ENCODE measurements around the gene NACA2.
"Not testable (repeated sequence)": the region's sequence is repeated elsewhere in the genome, so short reads cannot be mapped to it uniquely, and the experiment has no call there.

NACA2 gene

DNA sequence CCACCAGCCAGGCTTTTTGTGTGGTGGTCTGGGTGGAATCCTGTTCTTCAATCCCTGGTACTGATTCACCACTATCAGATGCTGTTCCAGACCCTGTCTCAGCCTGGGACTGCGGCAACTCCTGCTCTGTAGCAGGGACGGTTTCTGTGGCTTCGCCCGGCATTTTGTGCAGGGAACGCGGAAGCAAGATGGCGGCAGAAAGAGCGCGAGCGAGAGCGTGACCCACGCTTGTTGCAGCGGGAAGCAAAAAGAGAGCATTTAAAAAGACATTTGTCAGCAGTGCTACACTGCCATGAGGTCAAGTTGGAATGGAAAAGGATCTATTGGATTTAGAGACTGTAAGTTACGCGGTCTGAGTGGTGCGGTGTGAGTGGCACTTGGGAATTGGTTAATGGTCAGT is at the start of gene NACA2:
NACA2 (minus strand) TSS at position 202 of the 400 bp plus-strand sequence; CDS start at position 163, 39 bp downstream.
- DNase-seq (ENCODE audit: low read depth), result no peak

- no peak for DNase-seq (ENCODE audit: low read depth)
These were observed 48.8 kb upstream of the NACA2 start for GRCh38 chr17:61639818-61640217.

DNA sequence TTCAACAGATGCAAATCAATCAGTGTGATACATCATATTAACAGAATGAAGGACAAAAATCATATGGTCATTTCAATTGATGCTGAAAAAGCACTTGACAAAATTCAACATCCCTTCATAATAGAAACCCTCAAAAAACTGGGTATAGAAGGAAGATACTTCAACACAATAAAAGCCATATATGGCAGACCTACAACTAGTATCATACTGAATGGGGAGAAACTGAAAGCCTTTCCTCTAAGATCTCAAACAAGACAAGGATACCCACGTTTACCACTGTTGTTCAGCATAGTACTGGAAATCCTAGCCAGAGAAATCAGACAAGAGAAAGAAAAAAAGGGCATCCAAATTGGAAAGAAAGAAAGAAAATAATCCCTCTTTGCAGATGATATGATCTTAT is 47.1 kb upstream of the NACA2 start:
- DNase-seq (ENCODE audit: low read depth), result no peak

- DNase-seq (ENCODE audit: low read depth), result peak; percentile 51
These were observed 45.0 kb upstream of the NACA2 start for GRCh38 chr17:61635913-61636432.

DNA sequence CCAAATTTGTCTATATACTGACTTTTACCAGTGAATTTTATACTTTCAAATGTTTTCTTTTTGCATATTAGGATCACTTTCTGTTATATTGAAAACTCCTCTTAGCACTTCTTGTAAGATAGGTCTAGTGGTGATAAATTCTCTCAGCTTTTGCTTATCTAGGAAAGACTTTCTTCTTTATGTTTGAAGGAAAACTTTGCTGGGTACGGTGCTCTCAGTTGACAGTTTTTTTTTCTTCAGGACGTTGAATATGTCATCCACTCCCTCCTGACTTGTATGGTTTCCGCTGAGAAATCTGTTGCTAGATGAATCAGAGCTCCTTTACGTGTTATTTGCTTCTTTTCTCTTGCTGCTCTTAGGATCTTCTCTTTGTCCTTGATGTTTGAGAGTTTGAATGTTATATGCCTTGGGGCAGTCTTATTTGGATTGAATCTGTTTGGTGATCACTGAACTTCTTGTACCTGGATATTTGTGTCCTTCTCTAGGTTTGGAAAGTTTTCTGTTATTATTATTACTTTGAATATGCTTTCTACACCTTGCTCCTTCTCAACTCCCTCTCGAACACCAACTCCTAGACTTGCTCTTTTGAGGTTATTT is 44.0 kb upstream of the NACA2 start:
- no peak for DNase-seq (ENCODE audit: low read depth)

DNA sequence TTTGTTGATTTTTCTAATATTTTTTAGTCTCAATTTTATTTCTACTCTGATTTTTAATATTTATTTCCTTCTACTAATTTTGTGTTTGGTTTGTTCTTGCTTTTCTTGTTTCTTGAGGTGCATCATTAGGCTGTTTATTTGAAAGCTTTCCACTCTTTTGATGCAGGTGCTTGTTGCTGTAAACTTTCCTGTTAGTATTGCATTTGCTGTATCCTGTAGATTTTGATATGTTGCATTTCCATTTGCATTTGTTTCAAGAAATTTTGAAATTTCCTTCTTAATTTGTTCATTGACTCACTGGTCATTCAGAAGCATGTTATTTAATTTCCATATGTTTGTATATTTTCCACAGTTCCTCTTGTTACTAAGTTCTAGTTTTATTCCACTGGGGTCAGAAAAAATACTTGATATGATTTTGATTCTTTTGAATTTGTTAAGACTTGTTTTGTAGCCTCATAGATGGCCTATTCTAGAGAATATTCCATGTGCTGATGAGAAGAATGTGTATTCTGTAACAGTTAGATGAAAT is 43.1 kb upstream of the NACA2 start:
- no peak for DNase-seq (ENCODE audit: low read depth)

DNA sequence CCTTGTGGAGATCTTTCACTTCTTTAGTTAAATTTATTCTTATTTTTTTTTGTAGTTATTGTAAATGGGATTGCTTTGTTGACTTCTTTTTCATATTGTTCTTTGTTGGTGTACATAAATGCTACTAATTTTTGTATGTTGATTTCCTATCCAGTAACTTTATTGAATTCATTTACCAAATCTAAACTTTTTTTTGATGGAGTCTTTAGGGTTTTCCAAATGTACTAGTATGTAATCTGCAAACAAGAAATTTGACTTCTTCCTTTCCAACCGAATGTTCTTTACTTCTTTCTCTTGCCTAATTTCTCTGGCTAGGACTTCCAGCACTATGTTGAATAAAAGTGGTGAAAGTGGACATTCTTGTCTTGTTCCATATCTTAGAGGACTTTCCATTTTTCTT is 41.8 kb upstream of the NACA2 start:
- DNase-seq (ENCODE audit: low read depth), result no peak

DNA sequence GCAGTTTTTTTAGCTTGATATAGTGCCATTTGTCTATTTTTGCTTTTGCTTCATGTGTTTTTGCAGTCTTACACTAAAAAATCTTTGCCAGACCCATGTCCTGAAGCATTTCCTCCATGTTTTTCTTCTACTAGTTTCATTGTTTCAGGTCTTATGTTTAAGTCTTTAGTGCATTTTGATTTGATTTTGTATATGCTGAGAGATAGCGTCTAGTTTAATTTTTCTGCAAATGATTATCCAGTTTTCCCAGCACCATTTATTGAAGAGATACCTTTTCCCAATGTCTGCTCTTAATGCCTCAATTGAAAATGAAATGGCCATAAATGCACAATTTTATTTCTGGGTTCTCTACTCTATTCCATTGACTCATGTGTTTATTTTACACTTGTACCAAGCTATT is 40.8 kb upstream of the NACA2 start:
- DNase-seq (ENCODE audit: low read depth), result no peak

DNA sequence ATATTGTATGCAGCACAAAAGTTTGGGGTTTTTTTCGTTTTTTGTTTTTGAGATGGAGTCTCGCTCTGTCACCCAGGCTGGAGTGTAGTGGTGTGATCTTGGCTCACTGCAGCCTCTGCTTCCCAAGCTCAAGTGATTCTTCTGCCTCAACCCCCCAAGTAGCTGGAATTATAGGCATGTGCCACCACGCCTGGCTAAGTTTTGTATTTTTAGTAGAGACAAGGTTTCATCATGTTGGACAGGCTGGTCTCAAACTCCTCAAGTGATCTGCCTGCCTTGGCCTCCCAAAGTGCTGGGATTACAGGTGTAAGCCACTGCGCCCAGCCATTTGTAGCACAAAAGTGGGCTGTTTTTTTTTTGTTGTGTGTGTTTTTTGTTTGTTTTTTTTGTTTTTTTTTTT is 37.1 kb upstream of the NACA2 start:
- not testable (repeated sequence) for DNase-seq (ENCODE audit: low read depth)

- no peak for DNase-seq (ENCODE audit: low read depth)
These were observed 36.6 kb upstream of the NACA2 start for GRCh38 chr17:61627658-61628057.

DNA sequence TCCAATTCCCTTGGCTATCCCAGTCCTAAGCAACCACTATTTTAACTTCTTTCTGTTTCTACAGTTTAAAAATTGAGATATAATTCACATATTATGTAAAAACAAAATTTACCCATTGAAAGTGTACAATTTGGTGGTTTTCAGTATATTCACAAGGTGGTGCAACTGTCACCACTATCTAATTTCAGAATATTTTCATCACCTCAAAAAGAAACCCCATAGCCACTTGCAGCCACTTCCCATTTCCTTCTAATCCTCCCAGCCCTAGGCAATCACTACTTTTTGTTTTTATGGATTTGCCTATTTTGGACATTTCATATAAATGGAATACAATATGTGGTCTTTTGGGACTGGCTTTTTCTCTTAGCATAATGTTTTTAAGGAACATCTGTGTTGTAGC is 36.1 kb upstream of the NACA2 start:
- no peak for DNase-seq (ENCODE audit: low read depth)

- no peak for DNase-seq (ENCODE audit: low read depth)
These were observed 34.5 kb upstream of the NACA2 start for GRCh38 chr17:61625564-61625963.

- DNase-seq (ENCODE audit: low read depth), result no peak
These were observed 33.9 kb upstream of the NACA2 start for GRCh38 chr17:61624951-61625350.

- no peak for DNase-seq (ENCODE audit: low read depth)
These were observed 30.3 kb upstream of the NACA2 start for GRCh38 chr17:61621317-61621716.

DNA sequence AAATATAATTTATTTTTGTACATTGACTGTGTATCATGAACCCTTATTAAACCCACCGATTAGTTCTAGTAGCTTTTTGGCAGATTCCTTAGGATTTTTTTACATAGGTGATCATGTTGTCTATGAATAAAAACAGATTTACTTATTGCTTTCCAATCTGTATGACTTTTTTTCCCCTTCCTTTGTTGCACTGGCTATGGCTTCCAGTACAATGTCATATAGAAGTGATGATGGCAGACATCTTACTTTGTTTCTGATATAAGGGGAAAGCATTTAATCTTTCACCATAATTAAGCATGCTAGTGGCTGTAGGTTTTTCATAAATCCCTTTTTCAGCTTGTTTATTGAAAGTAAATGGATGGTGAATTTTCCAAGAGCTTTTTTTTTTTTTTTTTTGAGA is 28.9 kb upstream of the NACA2 start:
- DNase-seq (ENCODE audit: low read depth), result no peak

DNA sequence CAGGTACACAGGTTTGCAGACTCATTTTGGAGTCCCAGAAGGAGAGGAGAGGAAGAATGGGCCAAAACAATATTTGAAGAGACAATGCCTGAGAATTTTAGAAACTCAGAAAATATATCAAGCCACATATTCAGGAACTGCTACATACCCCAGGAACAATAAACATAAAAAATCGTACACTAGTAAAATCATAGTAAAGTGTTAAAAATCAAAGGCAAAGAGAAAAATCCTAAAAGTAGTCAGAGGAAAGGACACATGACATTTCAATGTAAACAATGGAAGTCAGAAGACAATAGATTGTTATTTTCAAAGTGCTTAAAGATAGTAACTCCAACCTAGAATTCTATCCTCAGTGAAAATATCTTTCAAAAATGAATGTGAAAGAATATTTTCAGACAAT is 28.5 kb upstream of the NACA2 start:
- DNase-seq (ENCODE audit: low read depth), result no peak

DNA sequence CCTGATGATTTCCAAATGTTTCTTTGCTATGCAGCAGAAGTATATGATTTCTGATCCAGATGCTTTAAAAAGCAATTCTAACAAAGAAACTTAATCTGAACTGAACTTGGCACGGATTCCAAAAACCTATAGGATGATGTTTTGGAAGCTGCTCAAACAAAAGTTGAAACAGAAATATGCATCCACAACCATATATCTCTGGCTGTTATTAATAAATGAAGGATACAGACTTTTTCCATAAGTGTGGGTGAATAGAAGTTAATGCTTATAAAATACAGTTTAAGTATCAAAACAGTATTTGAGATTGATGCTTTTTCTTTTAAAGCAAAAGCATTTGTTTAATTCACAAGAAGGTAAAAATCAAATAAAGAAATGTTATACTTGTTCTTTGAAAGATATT is 27.9 kb upstream of the NACA2 start:
- no peak for DNase-seq (ENCODE audit: low read depth)

DNA sequence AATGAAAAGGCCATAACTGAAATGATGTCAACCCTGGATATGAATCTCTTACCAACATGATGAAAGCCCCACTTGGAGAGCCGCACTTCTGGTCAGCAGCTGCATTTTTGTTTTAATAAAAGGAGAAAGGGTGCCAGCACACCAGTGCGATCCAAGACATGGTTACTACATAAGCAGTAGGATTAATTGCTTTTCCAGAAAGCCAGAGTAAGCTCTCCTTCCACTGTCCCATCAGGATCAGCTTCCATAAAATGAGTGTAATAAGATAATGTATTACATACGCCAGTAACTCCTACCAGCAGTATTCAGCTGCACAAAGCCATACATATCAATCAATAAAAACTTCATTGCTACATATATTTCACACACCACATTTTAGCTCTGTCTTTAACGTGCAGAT is 26.3 kb upstream of the NACA2 start:
- DNase-seq (ENCODE audit: low read depth), result peak; percentile 8

- DNase-seq (ENCODE audit: low read depth), result no peak
These were observed 25.8 kb upstream of the NACA2 start for GRCh38 chr17:61616783-61617182.

DNA sequence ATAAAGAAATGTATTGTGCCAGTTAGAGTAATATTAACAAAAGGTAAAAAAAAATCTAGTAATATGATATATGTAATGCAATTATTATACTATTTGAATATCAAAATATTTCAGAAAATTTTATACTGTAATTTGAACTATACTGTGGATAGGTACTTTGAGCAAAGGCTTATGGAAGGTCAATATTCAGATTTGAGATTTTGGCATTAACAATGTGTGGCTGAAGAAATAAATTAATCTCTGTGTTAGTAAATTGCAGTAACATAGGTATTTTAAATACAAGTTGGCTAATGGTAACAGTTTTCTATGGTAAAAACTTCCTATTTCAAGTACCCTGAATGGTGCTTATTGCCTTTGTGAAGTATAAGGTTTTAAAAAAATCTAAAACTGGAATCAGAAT is 23.2 kb upstream of the NACA2 start:
- DNase-seq (ENCODE audit: low read depth), result no peak

DNA sequence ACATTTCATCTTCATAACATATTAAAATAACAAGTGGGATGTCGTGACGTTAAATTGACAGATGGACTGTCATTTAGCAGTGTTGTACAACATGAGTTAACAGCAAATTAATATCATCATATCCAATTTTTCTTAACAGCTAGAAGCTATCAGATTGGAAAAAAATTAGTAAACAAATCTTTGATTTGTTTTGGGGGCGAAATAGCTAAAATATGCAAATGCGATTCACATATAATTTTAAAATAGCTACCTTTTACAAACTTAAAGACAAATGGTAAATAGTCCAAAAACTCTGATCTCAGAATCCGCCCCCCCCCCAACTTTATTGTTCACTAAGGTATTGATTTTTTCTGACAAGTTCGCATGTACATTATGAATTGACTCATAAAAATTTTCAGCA is 20.3 kb upstream of the NACA2 start:
- DNase-seq (ENCODE audit: low read depth), result no peak

- DNase-seq (ENCODE audit: low read depth), result no peak
These were observed 14.7 kb upstream of the NACA2 start for GRCh38 chr17:61605692-61606091.

DNA sequence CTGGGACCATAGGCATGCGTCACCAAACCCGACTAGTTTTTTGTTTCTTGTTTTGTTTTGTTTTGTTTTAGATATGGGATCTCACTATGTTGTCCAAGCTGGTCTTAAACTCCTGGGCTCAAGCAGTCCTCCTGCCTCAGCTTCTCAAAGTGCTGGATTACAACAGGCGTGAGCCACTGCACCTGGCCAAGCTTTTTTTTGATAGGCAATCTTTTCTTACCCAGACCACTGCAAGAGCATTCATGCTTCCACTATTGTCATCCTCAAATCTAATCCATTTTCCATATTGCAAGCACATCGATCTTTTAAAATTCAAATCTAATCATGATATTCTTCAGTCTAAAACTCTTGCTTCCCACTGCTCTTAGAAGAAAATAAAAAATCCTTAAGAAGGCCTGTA is 10.3 kb upstream of the NACA2 start:
- DNase-seq (ENCODE audit: low read depth), result no peak

DNA sequence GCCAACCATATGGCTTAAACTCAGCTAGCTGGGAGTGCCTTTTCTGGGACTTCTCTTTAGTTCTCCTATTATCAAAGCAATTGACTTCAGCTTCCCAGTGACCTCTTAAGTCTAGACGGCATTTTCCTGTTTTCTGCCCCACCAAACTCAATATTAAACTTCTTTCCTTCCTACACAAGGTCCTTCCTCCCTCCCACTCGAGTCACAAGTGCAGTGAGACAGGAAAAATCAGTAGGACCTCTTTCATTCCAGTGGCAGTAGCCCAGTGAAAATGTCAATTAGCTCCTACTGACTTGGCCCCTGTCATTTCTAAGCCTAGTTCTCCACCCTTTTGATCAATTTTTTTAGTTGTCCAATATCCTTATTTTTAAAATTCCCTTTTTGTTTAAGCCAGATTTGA is 9.6 kb upstream of the NACA2 start:
- no peak for DNase-seq (ENCODE audit: low read depth)

Measured in fibroblast of the conjunctiva (primary cell).